Vein endothelial cell (primary cell): Measurements from ENCODE around the gene QRSL1. TPM values are rescaled to one million over a fixed set of nuclear protein-coding genes. Genes with fewer than 3 reads are reported as not detected.

Source experiments
- small RNA-seq: library from RNA; depleted of rRNA; stranded (forward); fragments of <200 nt; gene quantifications from one replicate; pipeline ENCODE3, GENCODE V24; 2012
- total RNA-seq: library from RNA; depleted of rRNA; stranded (reverse); fragments of >200 nt; gene quantifications from 2 replicates; pipeline ENCODE4 v1.2.3, GENCODE V29; 2012

Gene QRSL1, protein sequence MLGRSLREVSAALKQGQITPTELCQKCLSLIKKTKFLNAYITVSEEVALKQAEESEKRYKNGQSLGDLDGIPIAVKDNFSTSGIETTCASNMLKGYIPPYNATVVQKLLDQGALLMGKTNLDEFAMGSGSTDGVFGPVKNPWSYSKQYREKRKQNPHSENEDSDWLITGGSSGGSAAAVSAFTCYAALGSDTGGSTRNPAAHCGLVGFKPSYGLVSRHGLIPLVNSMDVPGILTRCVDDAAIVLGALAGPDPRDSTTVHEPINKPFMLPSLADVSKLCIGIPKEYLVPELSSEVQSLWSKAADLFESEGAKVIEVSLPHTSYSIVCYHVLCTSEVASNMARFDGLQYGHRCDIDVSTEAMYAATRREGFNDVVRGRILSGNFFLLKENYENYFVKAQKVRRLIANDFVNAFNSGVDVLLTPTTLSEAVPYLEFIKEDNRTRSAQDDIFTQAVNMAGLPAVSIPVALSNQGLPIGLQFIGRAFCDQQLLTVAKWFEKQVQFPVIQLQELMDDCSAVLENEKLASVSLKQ
- total RNA-seq: 10.1 and 11.8 TPM in 2 replicates

DNA sequence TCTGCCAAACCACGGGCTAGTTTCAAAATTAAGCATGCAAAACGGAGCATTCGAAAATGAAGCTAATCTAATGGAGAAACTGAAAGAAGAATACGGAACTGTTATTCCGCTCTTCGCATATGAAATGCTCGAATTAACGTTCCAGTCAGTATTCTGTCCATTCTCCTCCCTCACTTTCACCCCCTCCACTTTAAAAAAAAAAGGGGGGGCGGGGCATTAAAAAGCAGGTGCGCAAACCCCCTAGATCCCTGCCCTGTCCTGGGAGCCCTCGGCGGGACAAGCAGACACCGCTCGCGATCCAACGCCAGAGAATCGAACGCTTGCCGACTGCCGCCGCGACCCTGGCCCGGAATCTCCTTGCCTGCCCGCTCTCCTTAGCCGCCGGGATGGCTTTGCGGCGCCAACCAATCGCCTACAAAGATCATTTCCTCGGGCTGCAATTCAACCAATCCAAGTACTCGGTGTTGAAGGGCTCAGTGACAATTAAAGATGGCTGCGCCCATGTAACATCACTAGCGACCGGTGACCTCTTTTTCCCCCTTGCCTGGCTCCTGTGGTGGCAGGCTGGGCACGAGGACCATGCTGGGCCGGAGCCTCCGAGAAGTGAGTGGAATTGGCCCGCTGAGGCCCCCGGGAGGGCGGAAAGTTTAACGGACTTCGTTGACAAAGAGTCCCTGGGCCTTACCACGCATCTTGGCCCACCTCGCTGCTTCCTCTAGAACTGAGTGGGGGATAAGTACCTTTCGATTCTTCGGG, at the start of gene QRSL1, which contains the start of gene RTN4IP1:
Gene QRSL1, plus strand, starts transcription at position 476 of the 756 bp plus-strand sequence. Its CDS starts 104 bp downstream, at position 580.
Gene RTN4IP1, minus strand, starts transcription at position 396 of the 756 bp plus-strand sequence. CDS start 477 bp downstream, outside the sequence.

Small RNAs within 50 kb of the gene (small RNA-seq; reads per million reads assigned to genes)
- gene RNU6-527P: not detected

Other genes with a start within 250 kb of the QRSL1 start
- 4.6 and 6.0 TPM in 2 replicates for gene RTN4IP1, start 80 bp upstream of the QRSL1 start, total RNA-seq